HEK293 (cell line): ENCODE results near the gene RILPL2.
A peak's percentile ranks its signal among the peaks of the same experiment; 100 is the strongest.

Experiments used
- CTCF ChIP-seq: fragments of 450-650 bp; formaldehyde crosslinking; IDR thresholded peaks from 2 replicates; pipeline ENCODE4 v1.5.1; 2016; ENCODE audit warnings: missing biosample characterization, missing genetic modification characterization
- HOXA7 ChIP-seq: sonication (generic); formaldehyde crosslinking; IDR thresholded peaks from 2 replicates; pipeline ENCODE4 v1.8.1; 2022; ENCODE audit warnings: missing genetic modification reagents, borderline replicate concordance
- IKZF3 ChIP-seq: fragments of 450-650 bp; IDR thresholded peaks from 2 replicates; pipeline ENCODE4 v1.5.0; 2018; ENCODE audit warnings: missing biosample characterization, mild to moderate bottlenecking, missing genetic modification characterization, moderate library complexity
- KLF17 ChIP-seq: fragments of 450-650 bp; formaldehyde crosslinking; IDR thresholded peaks from 2 replicates; pipeline ENCODE4 v1.5.1; 2016; ENCODE audit warnings: missing biosample characterization, missing genetic modification characterization
- MZF1 ChIP-seq: fragments of 450-650 bp; formaldehyde crosslinking; IDR thresholded peaks from 2 replicates; pipeline ENCODE4 v1.5.1; 2017; ENCODE audit warnings: missing biosample characterization, missing genetic modification characterization, borderline replicate concordance
- REST ChIP-seq: fragments of 450-650 bp; formaldehyde crosslinking; IDR thresholded peaks from 2 replicates; pipeline ENCODE4 v1.5.1; 2016; ENCODE audit warnings: missing biosample characterization, missing genetic modification characterization
- SP2 ChIP-seq: fragments of 450-650 bp; formaldehyde crosslinking; IDR thresholded peaks from 2 replicates; pipeline ENCODE4 v1.5.1; 2016; ENCODE audit warnings: missing biosample characterization, missing genetic modification characterization
- SP7 ChIP-seq: fragments of 450-650 bp; formaldehyde crosslinking; IDR thresholded peaks from 2 replicates; pipeline ENCODE4 v1.5.1; 2016; ENCODE audit warnings: missing biosample characterization, missing genetic modification characterization
- YY1 ChIP-seq: fragments of 450-650 bp; formaldehyde crosslinking; IDR thresholded peaks from 2 replicates; pipeline ENCODE4 v1.5.1; 2018; ENCODE audit warnings: missing biosample characterization, missing genetic modification characterization
- ZFP3 ChIP-seq: fragments of 450-650 bp; formaldehyde crosslinking; IDR thresholded peaks from 2 replicates; pipeline ENCODE4 v1.5.1; 2016; ENCODE audit warnings: low read depth, missing biosample characterization, missing genetic modification characterization
- ZNF211 ChIP-seq: fragments of 450-650 bp; formaldehyde crosslinking; IDR thresholded peaks from 2 replicates; pipeline ENCODE4 v1.5.1; 2016; ENCODE audit warnings: low read depth, missing biosample characterization, missing genetic modification characterization
- ZNF501 ChIP-seq: fragments of 450-650 bp; formaldehyde crosslinking; IDR thresholded peaks from 2 replicates; pipeline ENCODE4 v1.5.1; 2016; ENCODE audit warnings: missing biosample characterization, missing genetic modification characterization
- ZNF600 ChIP-seq: fragments of 450-650 bp; formaldehyde crosslinking; IDR thresholded peaks from 2 replicates; pipeline ENCODE4 v1.5.1; 2016; ENCODE audit warnings: missing biosample characterization, missing genetic modification characterization
- ZNF621 ChIP-seq: fragments of 450-650 bp; formaldehyde crosslinking; IDR thresholded peaks from 2 replicates; pipeline ENCODE4 v1.5.1; 2017; ENCODE audit warnings: missing biosample characterization, missing genetic modification characterization

GRCh38 chr12:123457980-123458779 lies 21.7 kb upstream of the RILPL2 start, which contains the start of gene SNRNP35:
- peak; percentile 88 for TF ChIP-seq ZNF600 (tag by site-specific recombination)
- TF ChIP-seq ZNF501 = peak; percentile 97
- TF ChIP-seq CTCF = no peak
- peak; percentile 99 for TF ChIP-seq YY1 (tag by site-specific recombination)
- no peak; the same call in 1 of the 2 replicates for TF ChIP-seq REST (tag by site-specific recombination)
- TF ChIP-seq ZFP3 (tag by site-specific recombination) = no peak
- peak; percentile 75 for TF ChIP-seq KLF17 (tag by site-specific recombination)
- TF ChIP-seq SP2 (tag by site-specific recombination) = peak; percentile 51
- no peak for TF ChIP-seq ZNF211 (tag by site-specific recombination)
- peak; percentile 96 for TF ChIP-seq MZF1 (tag by site-specific recombination)
- TF ChIP-seq HOXA7 (CRISPR knock-in tag) = no peak
- peak; percentile 90 for TF ChIP-seq SP7
- no peak for TF ChIP-seq ZNF621 (tag by site-specific recombination)
- peak; percentile 95 for TF ChIP-seq IKZF3
